GM21723 (cell line): ENCODE results near the gene MAP3K1.
A peak's percentile ranks its signal among the peaks of the same experiment; 100 is the strongest.

Source experiments
- ATAC-seq: cut with Tn5 transposase; IDR thresholded peaks from one replicate; pipeline ENCODE4 v1.9.1; 2021; ENCODE audit warnings: mild to moderate bottlenecking, moderate library complexity; ENCODE audit not compliant: unreplicated experiment

MAP3K1 gene

GRCh38 chr5:56900395-56900794 is 85.0 kb downstream of the MAP3K1 start:
- ATAC-seq: no peak

DNA sequence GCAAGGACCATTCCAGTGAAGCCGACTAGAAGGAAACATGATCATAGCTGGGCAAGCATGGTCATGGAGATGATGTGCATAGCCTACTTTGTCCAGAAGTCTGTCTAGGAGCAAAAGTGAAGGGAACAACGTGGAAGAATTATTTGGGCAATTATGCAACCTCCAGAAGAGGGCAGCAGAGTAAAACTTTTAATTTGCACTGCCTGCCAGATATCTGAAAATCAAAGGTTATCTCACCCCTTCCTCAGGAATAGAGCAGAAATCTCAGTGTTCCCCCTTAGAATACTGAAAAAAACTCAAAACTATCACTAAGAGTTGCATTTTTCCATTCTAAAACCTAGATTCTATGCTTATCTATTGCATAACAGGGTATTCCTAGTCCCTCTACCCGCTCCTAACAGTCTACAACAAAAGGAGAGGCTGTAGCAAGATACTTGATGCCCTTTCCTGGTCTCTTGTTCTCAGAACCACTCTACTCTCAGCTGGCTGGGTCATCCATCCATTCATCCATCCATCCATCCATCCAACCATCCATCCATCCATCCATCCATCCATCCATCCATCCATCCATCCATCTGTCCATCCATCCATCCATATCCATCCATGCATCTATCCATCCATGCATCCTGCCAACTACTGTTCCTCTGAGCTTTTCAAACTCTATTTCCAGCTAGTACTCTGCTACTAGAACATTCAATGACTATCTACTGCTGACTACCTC is 85.7 kb downstream of the MAP3K1 start:
- no peak for ATAC-seq

- ATAC-seq: peak; percentile 50
Observed at GRCh38 chr5:56908942-56909293, 93.6 kb downstream of the MAP3K1 start.

DNA sequence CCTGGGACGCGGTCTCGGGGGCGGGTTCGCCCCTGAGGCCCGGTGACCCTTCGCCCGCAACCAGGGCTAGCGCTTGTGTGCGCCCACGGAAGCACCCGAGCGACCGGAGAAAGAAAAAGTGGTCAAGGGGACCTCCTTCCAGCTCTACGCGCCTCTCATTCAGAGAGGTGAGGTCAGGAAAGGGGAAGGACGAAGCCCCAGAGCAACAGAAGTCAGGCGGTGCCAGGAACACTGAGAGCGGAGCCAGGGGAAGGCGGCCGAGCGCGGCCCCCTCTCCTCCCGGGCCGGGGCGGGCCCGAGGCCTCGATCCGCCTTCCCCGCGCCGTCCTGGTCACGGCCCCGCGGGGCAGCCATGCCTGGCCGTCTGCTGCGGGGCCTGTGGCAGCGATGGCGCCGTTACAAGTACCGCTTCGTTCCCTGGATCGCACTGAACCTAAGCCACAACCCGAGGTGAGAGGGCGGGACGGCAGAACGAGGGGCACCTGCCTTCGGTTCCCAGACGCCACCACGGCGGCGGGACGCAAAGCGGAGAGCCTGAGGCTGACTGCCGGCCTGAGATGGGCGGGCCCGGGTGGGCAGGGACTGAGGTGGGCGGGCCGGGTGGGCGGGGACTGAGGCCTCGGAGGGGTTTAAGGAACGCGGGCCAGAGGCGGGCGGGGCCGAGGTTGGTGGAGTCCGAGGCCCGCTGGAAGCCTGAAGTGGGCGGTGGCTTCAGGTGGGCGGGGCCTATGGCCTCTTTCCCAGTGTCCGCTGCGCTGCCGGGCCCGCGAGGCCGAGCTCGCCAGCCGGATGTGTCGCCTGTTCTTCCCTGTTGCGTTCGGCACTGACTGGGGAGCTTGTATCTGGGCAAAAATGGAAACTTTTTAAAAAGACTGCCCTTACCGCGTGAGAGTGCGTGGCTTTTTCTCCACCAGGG is 94.2 kb downstream of the MAP3K1 start, which contains the start of gene SETD9:
Gene SETD9, plus strand, starts transcription at position 303 of the 916 bp plus-strand sequence. Its CDS starts 50 bp downstream, at position 353.
- ATAC-seq: peak; percentile 87

GRCh38 chr5:56910210-56910965 is 95.0 kb downstream of the MAP3K1 start:
- ATAC-seq: peak; percentile 27

DNA sequence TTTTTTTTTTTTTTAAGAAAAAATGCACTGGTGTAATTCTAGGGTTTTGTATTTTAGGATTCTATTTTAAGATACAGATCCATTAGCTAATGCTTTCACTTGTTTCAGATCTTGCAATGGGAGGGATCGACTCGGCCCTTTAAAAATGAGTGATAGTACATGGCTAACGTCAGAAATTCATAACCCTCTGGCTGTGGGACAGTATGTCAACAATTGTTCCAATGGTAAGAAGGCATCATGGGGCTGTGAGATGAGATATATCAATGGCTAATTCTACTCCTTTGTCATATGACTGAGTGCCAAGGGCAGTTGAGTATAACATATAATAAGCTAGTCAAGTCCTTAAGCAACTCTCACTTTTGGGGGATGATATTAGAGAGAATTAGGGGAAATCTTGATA is 98.4 kb downstream of the MAP3K1 start:
- no peak for ATAC-seq

GRCh38 chr5:56914678-56915077 is 99.3 kb downstream of the MAP3K1 start:
- ATAC-seq: no peak

- ATAC-seq: no peak
Observed at GRCh38 chr5:56917534-56917933, 102.2 kb downstream of the MAP3K1 start.

DNA sequence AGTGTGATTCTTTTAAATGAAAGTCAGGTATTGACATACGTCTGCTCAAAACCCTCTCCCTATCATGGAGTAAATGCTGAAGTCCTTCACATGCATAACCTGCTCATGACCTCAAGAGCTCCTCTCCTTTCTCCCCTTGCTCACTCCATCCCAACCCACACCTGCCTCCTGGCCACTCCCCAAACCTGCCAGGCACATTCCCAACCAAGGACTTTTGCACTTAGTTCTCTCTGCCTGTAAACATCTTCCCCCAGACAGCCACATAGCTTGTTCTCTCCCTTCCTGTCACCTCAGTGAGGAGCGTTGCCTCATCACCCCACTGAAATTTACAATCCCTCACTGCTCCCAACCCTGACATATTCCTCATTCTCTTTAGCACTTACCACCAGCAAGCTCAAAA is 102.7 kb downstream of the MAP3K1 start:
- no peak for ATAC-seq

GRCh38 chr5:56919942-56920662 is 104.8 kb downstream of the MAP3K1 start:
- no peak for ATAC-seq

DNA sequence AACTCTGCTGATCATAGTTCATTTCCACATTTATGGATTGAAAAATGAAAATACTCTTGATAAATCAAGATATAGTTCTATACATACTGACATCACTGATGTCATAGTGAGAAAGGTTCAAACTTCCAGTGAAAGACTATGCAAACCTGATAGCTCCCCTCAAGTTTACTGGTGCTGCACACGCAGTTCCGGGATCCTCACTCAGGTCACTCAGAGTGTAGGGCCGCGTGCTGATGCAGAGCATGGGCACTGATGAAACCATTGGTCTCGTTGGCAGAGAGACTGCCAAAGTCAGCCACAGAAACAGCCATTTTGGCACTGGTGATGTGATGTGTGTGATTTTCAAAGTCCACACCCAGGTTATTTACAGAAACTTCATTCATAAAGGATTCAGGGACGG is 107.6 kb downstream of the MAP3K1 start:
- no peak for ATAC-seq

DNA sequence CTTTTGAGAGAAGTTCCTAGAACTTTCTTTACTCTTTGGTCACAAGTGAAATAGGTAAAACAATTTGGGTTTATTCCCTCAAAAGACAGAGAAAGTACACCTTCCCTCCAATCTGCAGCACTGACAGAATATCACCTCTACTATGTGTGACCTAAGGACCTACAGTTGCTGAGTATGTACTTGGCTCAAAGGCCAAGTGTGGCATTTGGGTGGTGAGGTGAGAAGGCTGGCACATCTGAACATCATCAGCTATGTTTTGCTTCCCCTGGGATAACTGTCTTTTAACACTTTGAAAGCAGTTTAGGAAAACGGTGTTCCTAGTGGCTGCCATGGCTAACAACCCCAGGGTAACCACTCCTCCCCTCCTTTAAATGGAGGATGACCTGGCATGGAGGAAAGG is 119.0 kb downstream of the MAP3K1 start:
- ATAC-seq: no peak

GRCh38 chr5:56938858-56939257 is 123.5 kb downstream of the MAP3K1 start:
- ATAC-seq: no peak

DNA sequence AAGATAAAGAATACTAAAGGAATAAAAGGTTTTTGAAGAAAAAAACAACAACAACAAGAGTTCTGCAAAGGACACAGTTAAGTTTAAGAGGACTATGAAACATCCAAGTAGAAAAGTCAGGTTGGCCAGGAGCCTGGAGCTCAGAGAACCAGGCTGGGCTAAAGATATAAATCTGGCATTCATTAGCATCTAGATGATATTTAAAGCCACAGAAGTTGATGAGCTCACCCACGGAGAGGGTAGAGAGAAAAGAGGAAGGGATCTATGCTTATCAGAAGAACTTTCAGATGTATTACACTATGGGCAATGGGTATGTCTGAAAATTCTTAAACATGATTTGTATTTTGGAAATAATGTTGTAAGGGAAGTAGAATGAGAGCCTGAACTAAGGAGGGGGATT is 126.6 kb downstream of the MAP3K1 start:
- no peak for ATAC-seq
